GM18519 (cell line): ENCODE results near the gene RNH1.
A peak's percentile ranks its signal among the peaks of the same experiment; 100 is the strongest.

Source experiments
- ATAC-seq: cut with Tn5 transposase; IDR thresholded peaks from one replicate; pipeline ENCODE4 v1.9.1; 2021; ENCODE audit warnings: mild to moderate bottlenecking, moderate library complexity; ENCODE audit not compliant: unreplicated experiment, low FRiP score

Gene RNH1

DNA sequence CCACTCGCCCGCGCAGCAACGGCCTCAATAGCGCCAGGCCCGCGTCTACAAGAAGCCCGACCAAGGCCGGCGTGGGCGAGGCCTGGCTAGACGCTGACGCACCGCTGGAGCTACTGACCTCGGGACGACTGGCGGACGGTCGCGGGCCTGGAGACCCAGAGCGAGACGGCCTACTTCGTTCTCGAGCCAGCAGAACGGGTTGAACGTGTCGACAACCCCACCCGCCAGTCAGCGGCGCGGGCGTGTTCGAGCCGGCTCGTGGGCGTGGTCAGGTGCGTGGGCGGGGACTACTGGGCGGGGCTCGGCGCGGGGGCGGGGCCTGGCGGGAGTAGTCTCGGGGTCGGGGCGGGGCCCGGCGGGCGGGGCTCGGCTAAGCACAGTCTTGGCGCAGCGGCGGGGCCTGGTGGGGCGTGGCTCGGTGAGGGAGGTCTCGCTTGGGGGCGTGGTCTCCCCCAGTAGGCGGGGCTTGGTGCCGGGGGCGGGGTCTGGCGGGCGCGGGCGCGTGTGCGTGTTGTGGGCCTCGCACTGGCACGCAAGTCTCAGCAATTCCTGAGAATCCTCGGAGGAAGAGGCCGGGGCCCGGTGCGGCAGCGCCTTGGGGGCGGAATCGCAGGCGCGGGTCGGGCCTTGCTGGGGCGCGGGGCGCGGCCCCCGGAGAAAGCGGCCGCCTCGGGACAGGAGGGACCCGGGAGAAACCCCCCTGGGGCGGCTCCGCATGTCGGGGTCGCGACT lies at the start of gene RNH1:
Gene RNH1 (minus strand): TSS at position 248 of the 732 bp plus-strand sequence. CDS start 5,080 bp downstream, outside the sequence.
- peak; percentile 36 for ATAC-seq

DNA sequence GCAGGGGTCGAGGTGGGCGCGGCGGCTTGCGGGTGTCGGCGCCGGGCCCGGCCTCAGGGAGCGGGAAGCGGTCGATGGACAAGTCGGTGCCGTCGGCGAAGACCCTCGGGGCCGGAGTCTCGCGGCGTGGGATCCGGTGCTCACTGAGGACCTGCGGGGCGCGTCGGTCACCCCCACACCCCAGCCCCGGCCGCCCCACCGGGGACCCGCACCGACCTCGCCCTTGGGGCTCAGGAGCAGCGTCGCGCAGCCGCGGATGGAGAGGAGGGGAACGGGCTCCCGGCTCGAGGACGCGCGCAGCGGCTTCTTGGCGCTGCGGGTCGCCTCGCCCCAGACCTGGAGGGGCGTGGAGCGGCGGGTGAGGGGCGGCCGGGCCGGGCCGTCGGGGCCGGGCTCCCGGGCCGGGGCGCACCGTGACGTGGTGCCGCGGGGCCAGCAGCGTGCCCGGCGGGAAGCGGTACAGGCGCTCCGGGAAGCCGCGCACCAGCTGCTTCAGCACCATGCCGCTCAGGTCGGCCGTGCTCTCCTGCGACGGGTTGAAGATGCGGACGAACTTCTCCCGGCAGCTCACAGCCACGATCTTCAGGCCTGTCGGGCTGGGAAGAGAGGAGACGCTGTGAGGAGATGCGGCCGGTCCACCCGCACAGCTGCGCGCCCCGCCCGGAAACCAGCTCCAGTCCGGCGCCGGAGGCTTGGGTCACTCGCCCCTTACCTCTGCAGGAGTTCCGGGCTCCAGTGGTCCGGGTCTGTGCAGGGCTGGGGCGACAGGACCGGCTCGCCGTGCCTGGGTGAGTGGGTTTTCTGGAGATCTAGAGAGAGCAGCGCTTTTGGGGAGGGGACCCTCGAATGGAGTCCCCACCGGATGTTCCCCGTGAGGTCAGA lies 49.0 kb upstream of the RNH1 start:
- no peak for ATAC-seq

GRCh38 chr11:555227-555779 lies 48.3 kb upstream of the RNH1 start:
- no peak for ATAC-seq

GRCh38 chr11:554428-555226 lies 47.6 kb upstream of the RNH1 start:
- ATAC-seq, result no peak

DNA sequence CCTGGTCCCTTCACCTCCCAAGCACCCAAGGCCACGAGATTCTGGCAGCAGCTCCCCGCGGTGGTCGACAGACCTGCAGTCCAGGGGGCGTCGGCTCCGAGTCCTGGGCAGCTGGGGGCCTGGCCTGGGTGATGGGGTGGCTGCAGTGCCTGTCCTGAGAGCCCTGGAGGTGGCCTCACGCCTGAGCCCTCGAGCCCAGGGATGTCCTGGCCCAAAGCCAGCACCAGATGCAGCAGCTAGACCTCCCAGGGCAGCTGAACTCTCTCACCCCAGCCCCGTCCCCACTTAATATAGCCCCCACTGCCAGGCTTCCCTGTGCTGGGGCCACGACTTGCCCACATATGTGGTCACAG lies 46.9 kb upstream of the RNH1 start:
- ATAC-seq, result no peak

DNA sequence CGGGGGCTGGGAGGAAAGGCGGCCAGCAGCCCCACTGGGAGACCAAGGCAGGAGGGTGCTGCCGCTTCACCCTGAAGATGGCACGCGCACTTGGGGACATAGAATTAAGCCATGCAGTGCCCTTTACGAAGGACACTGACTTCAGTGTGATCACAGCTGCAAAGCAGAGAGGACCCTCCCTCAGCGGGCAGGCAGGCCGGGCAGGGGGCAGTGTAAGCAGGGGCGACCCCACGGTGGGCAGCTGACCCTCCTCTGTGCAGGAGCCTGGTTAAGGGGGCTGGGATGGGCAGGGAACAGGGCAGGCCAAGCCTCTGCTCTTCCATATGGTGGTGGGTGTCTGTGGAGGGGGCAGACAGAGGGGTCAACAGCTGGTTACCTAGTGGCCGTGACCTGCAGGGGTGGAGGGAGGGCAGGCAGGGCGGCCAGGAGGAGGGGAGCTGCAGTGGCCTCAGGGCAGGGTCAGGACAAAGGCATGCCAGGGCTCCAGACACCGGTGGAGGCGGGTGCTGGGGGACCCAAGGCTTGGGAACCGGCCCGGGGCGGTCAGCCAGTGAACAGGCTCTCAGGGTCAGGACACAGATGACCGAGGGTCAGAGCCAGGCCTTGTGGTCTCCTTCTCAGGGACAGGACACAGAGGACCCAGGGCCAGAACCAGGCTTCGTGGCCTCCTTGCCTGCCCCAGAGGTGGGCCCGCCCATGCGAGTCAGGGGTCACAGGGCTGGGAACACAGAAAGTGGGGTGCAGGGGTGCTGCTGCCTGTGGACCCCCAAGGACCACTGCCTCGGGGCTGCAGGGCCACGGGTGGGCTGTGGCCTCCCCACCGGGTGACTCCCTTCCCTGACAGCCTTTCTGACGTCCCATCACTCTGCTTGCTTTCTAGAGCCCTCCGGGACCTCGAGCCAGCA lies 46.3 kb upstream of the RNH1 start:
- ATAC-seq, result no peak

DNA sequence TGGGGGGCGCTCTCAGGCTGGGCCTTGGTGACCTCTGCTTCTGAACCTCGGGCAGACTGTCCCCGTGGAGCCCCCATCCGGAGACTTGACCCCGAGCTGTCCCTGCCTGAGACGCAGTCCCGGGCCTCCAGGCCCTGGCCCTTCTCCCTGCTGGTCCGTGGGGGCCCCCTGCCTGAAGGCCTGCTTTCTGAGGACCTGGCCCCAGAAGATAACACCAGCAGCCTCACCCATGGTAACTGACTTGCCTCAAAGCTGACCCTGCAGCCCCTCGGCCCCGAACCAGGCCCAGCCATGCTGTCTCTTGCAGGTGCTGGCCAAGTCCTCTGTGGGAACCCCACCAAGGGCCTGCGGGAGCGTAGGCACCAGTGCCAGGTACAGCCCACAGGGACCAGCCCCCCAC lies 44.6 kb upstream of the RNH1 start:
- no peak for ATAC-seq

DNA sequence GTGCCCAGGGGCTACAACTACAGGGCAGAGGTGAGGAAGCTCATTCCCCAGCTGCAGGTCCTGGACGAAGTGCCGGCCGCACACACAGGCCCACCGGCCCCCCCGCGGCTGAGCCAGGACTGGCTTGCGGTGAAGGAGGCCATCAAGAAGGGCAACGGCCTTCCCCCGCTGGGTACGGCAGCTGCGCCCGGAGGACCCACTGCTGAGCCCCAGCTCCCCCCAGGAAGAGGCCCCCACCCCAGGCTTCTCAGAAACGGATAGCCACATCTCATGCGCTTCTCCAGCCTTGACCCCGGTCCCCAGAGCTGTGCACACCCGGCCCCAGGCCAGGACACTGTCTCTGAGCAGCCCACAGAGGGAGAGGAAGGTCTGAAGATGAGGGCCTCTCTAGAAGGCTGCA lies 44.1 kb upstream of the RNH1 start:
- no peak for ATAC-seq

DNA sequence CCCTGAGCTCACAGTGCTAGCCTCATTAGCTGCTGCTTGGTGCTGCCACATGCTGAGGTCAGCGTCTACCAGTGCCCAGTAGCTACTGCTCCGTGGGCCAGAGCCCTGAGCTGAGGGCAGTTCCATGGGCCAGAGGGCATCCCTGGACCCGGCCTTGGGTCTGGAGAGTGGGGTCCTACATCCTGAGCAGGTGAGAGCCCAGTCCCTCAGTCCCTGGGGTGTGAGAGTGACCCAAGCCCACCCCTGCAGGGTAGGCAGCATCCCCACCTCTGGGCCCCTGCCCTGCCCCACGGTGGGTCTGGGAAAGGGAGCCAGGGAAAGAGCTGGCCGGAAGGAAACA lies 43.7 kb upstream of the RNH1 start:
- no peak for ATAC-seq

GRCh38 chr11:550021-550745 lies 43.1 kb upstream of the RNH1 start:
- no peak for ATAC-seq

DNA sequence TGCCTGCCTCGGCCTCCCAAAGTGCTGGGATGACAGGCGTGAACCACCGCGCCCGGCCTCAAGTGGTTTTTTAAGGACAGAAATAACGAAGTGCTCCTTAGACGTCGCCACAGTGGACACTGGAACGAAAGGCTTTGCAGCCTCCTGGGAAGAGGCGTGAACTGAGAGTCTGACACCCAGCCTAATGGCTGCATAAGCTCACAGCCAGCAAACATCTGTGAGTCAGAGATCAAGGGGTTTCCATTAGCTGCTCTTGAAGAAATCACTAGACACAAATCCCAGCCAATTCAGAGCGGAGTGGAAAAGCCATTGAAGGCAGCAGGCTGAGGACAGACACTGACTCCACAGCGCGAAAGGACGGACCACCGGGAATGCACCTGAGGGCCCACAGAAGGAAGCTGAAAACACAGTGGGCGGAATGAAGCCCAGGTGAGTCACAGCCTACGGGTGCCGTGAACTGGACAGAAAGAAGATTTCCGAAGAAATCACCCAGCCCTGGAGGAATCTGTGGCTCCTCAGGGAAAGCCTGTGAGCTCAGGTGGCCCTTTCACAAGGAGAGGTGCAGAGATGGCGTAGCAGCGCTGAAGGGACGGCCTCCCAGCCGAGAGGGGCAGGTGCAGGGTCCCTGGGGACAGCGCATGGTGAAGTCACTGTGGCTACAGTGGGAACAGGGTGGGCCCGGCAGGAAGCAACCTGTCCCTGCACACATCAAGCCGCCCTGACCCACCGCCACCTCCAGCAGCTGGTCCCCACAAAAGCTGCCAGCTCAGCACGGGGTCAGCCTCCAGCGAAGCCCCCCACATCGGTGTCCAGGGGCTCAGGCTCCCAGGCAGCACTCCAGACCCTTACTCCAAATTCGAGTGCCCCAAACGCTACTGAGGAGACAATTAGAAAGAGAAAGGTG lies 41.9 kb upstream of the RNH1 start:
- no peak for ATAC-seq

DNA sequence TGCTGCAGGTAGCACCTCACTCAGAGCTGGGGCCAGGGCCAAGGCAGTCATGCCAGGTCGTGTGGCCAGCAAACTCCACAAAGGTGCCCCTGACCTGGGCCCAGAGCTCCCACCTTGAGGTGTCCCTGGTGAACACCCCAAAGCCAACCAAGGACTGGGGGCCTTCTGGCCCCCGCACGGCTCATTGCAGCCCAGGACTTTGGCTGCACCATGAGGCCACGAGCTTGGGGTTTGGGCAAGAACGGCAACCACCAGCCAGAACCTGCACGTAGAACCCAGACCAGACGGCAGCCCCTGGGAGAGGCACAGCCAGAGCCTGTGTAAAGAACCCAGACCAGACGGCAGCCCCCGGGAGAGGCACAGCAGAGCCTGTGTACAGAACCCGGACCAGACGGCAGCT lies 38.1 kb upstream of the RNH1 start:
- no peak for ATAC-seq

DNA sequence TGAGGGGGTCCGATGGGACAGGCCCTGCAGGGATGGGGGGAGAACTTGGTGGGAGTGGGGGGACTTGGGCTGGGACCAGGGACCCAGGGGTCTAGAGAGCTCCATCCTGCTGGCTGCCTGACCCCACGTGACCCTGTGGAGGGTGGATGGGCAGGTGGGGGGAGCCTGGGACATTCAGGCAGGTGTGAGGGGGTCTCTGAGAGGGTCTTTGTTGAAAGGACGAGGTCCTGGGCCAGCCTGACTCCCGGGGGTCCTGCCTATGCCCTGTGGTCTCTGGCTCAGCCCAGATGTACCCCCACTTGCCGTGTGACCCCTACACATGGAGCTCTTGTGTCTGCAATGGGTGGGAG lies 37.8 kb upstream of the RNH1 start:
- no peak for ATAC-seq

DNA sequence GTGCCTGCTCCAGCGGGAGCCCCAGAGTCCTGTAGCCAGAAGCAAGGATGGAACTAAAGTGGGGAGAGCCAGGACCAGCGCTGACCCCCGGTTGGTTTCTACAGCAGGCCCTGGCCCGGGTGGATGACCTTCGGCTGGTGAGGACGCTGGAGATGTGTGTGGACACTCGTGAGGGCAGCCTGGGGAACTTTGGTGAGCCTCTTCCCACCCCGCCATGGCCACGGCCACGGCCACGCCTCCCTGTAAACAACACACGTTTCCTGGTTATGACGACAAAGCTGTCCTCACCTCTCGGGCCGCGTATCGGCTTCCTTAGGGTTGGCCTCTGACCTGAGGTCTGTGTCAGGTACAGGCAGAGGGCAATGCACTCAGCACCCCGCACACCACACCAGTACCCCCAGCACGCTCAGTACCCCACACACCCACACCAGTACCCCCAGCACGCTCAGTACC lies 34.4 kb upstream of the RNH1 start:
- ATAC-seq, result no peak

DNA sequence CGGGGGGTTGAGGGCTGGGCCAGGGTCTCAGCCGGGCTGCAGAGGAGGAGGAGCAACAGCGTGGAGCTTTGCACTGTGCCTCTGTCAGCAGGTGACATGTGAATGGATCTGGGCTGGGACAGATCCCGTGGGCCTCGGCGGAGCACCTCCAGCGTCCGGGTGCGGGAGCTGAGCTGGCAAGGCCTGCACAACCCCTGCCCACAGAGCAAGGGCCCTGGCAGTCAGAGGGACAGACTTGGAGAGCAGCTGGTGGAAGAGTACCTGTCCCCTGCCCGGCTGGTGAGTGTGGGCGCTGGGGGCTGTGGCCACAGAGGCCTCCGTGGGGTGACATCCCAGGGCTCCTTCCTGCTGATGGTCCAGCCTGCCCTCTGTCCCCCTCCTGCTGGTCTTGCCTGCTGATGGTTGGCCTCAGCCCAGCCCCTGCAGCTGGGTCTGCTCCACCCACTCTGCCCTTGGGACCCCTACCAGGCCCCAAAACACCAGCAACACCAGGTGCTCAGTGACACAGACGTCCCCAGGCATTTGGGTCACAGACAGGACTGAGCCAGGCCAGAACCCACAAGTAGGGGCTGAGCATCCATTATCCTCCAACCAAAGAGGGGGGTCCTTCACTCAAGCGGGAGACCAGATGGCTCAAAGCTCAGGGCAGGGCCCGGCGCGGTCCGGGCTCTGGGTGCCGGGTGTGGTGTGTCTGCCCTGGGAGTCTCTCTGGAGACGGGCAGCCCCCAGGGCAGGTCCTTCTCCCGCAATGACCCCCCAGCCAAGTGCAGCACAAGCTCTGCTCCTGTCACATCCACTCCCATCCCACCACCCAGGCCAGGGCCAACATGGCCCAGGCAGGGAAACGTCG lies 33.8 kb upstream of the RNH1 start:
- no peak for ATAC-seq

- ATAC-seq, result no peak
Measured at GRCh38 chr11:539971-540481, 33.0 kb upstream of the RNH1 start.

DNA sequence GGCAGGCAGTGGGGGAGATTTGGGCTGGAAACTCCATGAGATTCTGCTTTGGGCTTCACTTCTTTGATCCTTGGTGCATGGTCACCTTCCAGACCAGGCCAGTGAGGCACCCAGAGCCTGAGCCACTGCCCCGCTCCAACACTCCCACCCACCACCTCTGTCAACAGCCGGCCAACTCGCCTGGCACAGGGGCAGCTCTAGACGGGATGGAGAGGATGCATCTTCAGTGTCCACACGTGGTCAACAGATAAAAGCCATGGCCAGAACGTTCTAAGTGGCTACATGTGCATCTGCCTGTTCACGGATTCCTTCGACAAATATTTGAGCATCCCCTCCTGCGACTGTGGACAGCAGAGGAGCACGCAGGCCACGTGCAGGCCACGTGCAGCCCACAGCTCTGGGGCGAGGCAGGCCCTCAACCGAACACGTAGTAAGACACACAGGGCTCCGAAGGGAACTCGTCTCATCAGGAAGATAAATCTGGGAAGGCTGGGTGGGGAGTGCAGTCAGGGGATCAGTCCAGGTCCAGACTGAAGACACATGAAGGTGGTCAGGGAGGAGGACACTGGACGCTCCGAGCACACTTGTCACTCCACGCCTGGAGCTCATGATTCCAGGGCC lies 31.5 kb upstream of the RNH1 start:
- ATAC-seq, result no peak
